ENCODE data around the gene KRTAP4-2. TPM values are rescaled to one million over a fixed set of nuclear protein-coding genes. Genes with fewer than 3 reads are reported as not detected.

Gene KRTAP4-2
- total RNA-seq, result not detected in 2 replicates

GRCh38 chr17:41177727-41178271 lies at the start of gene KRTAP4-2:
Gene KRTAP4-2, minus strand, starts transcription at chr17:41178221. Its CDS starts 57 bp downstream, at chr17:41178164.

GRCh38 chr17:41226598-41227095 lies 48.6 kb upstream of the KRTAP4-2 start, which contains the start of gene KRTAP9-2:
Gene KRTAP9-2, plus strand, starts transcription at chr17:41226648. Its CDS starts 7 bp downstream, at chr17:41226655.

GRCh38 chr17:41189837-41190318 lies 11.9 kb upstream of the KRTAP4-2 start, which contains the start of gene KRTAP9-1:
Gene KRTAP9-1, plus strand, starts transcription at chr17:41189887. Its CDS starts 0 bp downstream, at chr17:41189887.

GRCh38 chr17:41184480-41184961 lies 6.5 kb upstream of the KRTAP4-2 start, which contains the start of gene KRTAP4-1:
Gene KRTAP4-1, minus strand, starts transcription at chr17:41184911. Its CDS starts 57 bp downstream, at chr17:41184854.

GRCh38 chr17:41168121-41168520 lies 9.9 kb downstream of the KRTAP4-2 start, which contains the start of gene KRTAP4-3:
Gene KRTAP4-3, minus strand, starts transcription at chr17:41168221. Its CDS starts 49 bp downstream, at chr17:41168172.

GRCh38 chr17:41160648-41161047 lies 17.4 kb downstream of the KRTAP4-2 start, which contains the start of gene KRTAP4-4:
Gene KRTAP4-4, minus strand, starts transcription at chr17:41160748. Its CDS starts 57 bp downstream, at chr17:41160691.

GRCh38 chr17:41149652-41149985 lies 28.4 kb downstream of the KRTAP4-2 start, which contains the start of gene KRTAP4-5:
Gene KRTAP4-5, minus strand, starts transcription at chr17:41149825. Its CDS starts 58 bp downstream, at chr17:41149767.

GRCh38 chr17:41140360-41141131 lies 37.5 kb downstream of the KRTAP4-2 start, which contains the start of gene KRTAP4-6:
Gene KRTAP4-6, minus strand, starts transcription at chr17:41140544. Its CDS starts 57 bp downstream, at chr17:41140487.

Other genes with a start within 250 kb of the KRTAP4-2 start
- 1.1 TPM in 1 of 2 replicates, not detected in the other for gene KRT23, start 240.6 kb downstream of the KRTAP4-2 start, total RNA-seq
- gene KRT39, start 211.3 kb downstream of the KRTAP4-2 start, total RNA-seq, result not detected in 2 replicates
- not detected in 2 replicates for gene KRT40, start 193.9 kb downstream of the KRTAP4-2 start, total RNA-seq
- gene KRTAP3-3, start 184.1 kb downstream of the KRTAP4-2 start, total RNA-seq, result not detected in 2 replicates
- gene KRTAP3-2, start 178.3 kb downstream of the KRTAP4-2 start, total RNA-seq, result 0.16 TPM in 1 of 2 replicates, not detected in the other
- gene KRTAP3-1, start 169.1 kb downstream of the KRTAP4-2 start, total RNA-seq, result not detected in 2 replicates
- gene KRTAP1-5, start 151.0 kb downstream of the KRTAP4-2 start, total RNA-seq, result not detected in 2 replicates
- gene KRTAP1-4, start 148.0 kb downstream of the KRTAP4-2 start, total RNA-seq, result not detected in 2 replicates
- gene KRTAP1-3, start 143.3 kb downstream of the KRTAP4-2 start, total RNA-seq, result not detected in 2 replicates
- gene KRTAP1-1, start 136.8 kb downstream of the KRTAP4-2 start, total RNA-seq, result not detected in 2 replicates
- not detected in 2 replicates for gene KRTAP2-1, start 130.9 kb downstream of the KRTAP4-2 start, total RNA-seq
- gene KRTAP2-2, start 123.0 kb downstream of the KRTAP4-2 start, total RNA-seq, result not detected in 2 replicates
- not detected in 2 replicates for gene KRTAP2-3, start 118.1 kb downstream of the KRTAP4-2 start, total RNA-seq
- gene KRTAP2-4, start 112.3 kb downstream of the KRTAP4-2 start, total RNA-seq, result not detected in 2 replicates
- gene KRTAP4-7, start 94.1 kb downstream of the KRTAP4-2 start, total RNA-seq, result not detected in 2 replicates
- not detected in 2 replicates for gene KRTAP4-8, start 80.1 kb downstream of the KRTAP4-2 start, total RNA-seq
- not detected in 2 replicates for gene KRTAP4-16, start 76.0 kb downstream of the KRTAP4-2 start, total RNA-seq
- not detected in 2 replicates for gene KRTAP4-9, start 72.8 kb downstream of the KRTAP4-2 start, total RNA-seq
- gene KRTAP4-11, start 59.8 kb downstream of the KRTAP4-2 start, total RNA-seq, result not detected in 2 replicates
- not detected in 2 replicates for gene KRTAP4-12, start 54.0 kb downstream of the KRTAP4-2 start, total RNA-seq
- not detected in 2 replicates for gene KRTAP4-6, start 37.7 kb downstream of the KRTAP4-2 start, total RNA-seq
- gene KRTAP4-5, start 28.4 kb downstream of the KRTAP4-2 start, total RNA-seq, result not detected in 2 replicates
- gene KRTAP4-4, start 17.5 kb downstream of the KRTAP4-2 start, total RNA-seq, result not detected in 2 replicates
- gene KRTAP4-3, start 10.0 kb downstream of the KRTAP4-2 start, total RNA-seq, result not detected in 2 replicates
- gene KRTAP4-1, start 6.7 kb upstream of the KRTAP4-2 start, total RNA-seq, result not detected in 2 replicates
- gene KRTAP9-1, start 11.7 kb upstream of the KRTAP4-2 start, total RNA-seq, result not detected in 2 replicates
- gene KRTAP9-2, start 48.4 kb upstream of the KRTAP4-2 start, total RNA-seq, result not detected in 2 replicates
- not detected in 2 replicates for gene KRTAP9-3, start 54.2 kb upstream of the KRTAP4-2 start, total RNA-seq
- not detected in 2 replicates for gene KRTAP9-8, start 59.8 kb upstream of the KRTAP4-2 start, total RNA-seq
- not detected in 2 replicates for gene KRTAP9-4, start 71.5 kb upstream of the KRTAP4-2 start, total RNA-seq
- not detected in 2 replicates for gene KRTAP9-9, start 77.2 kb upstream of the KRTAP4-2 start, total RNA-seq
- not detected in 2 replicates for gene KRTAP9-6, start 87.2 kb upstream of the KRTAP4-2 start, total RNA-seq
- not detected in 2 replicates for gene KRTAP9-7, start 97.5 kb upstream of the KRTAP4-2 start, total RNA-seq
- gene KRTAP29-1, start 124.6 kb upstream of the KRTAP4-2 start, total RNA-seq, result not detected in 2 replicates
- gene KRTAP16-1, start 131.1 kb upstream of the KRTAP4-2 start, total RNA-seq, result not detected in 2 replicates
- gene KRTAP17-1, start 137.5 kb upstream of the KRTAP4-2 start, total RNA-seq, result not detected in 2 replicates
- gene KRT33A, start 172.6 kb upstream of the KRTAP4-2 start, total RNA-seq, result not detected in 2 replicates
- gene KRT33B, start 191.6 kb upstream of the KRTAP4-2 start, total RNA-seq, result not detected in 2 replicates
- gene KRT34, start 204.1 kb upstream of the KRTAP4-2 start, total RNA-seq, result 0.44 and 0.49 TPM in 2 replicates
- gene KRT31, start 219.4 kb upstream of the KRTAP4-2 start, total RNA-seq, result not detected in 2 replicates
- gene KRT37, start 246.4 kb upstream of the KRTAP4-2 start, total RNA-seq, result not detected in 2 replicates